HG03460 (cell line): ENCODE results near the gene DISP3.
"Not testable (repeated sequence)": the region's sequence is repeated elsewhere in the genome, so short reads cannot be mapped to it uniquely, and the experiment has no call there.

Experiments used
- ATAC-seq: cut with Tn5 transposase; IDR thresholded peaks from one replicate; pipeline ENCODE4 v1.9.1; 2021; ENCODE audit not compliant: unreplicated experiment

Gene DISP3

GRCh38 chr1:11569551-11569950 lies 90.6 kb downstream of the DISP3 start:
- ATAC-seq, result no peak

- ATAC-seq, result no peak
Observed at GRCh38 chr1:11569954-11570353, 91.0 kb downstream of the DISP3 start.

GRCh38 chr1:11570821-11571380 lies 91.9 kb downstream of the DISP3 start:
- ATAC-seq, result no peak

- no peak for ATAC-seq
Observed at GRCh38 chr1:11571906-11572616, 93.1 kb downstream of the DISP3 start.

- ATAC-seq, result no peak
Observed at GRCh38 chr1:11573116-11573692, 94.2 kb downstream of the DISP3 start.

GRCh38 chr1:11575553-11575952 lies 96.6 kb downstream of the DISP3 start:
- no peak for ATAC-seq

- ATAC-seq, result no peak
Observed at GRCh38 chr1:11576109-11576875, 97.3 kb downstream of the DISP3 start.

GRCh38 chr1:11578004-11578403 lies 99.0 kb downstream of the DISP3 start:
- ATAC-seq, result no peak

GRCh38 chr1:11579506-11579905 lies 100.6 kb downstream of the DISP3 start:
- no peak for ATAC-seq

- not testable (repeated sequence) for ATAC-seq
Observed at GRCh38 chr1:11580049-11580448, 101.1 kb downstream of the DISP3 start.

GRCh38 chr1:11581445-11581991 lies 102.6 kb downstream of the DISP3 start:
- ATAC-seq, result no peak

GRCh38 chr1:11585389-11585788 lies 106.4 kb downstream of the DISP3 start:
- no peak for ATAC-seq
